ENCODE measurements around the gene LRRFIP2. TPM values are rescaled to one million over a fixed set of nuclear protein-coding genes. Genes with fewer than 3 reads are reported as not detected.
A peak's percentile ranks its signal among the peaks of the same experiment; 100 is the strongest.

LRRFIP2 gene
- total and polyA plus RNA-seq, 2 of the 4 experiments (the other 2 are of a cell fraction), result 20.6 to 31.0 TPM

DNA sequence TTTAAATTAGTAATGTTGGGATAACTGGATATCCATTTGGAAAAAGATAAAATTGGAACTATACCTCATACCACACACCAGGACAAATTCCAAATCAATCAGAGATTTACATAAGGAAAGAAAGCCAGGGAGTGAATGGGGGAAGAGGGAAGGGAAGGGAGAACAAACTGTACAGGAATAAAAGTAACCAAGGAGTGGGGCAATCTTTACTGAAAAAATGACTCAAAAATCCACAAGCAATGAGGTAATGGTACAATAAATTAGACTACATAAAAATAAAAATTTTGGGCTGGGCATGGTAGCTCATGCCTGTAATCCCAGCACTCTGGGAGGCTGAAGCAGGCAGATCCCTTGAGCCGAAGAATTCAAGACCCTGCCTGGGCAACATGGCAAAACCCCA is 98.4 kb downstream of the LRRFIP2 start:
- Histone ChIP-seq H3K56ac (ENCODE audit: extremely low read depth, insufficient read depth, low read length) (no peak overlapping the region), H3K9me1 (ENCODE audit: insufficient read depth, low read length) (peaks cover 4% of the 10 kb centered on the region; the same call in 1 of the 2 replicates), H3K9me3 (ENCODE audit: control insufficient read depth, insufficient read depth, low read length) (no peaks in the 10 kb centered on the region), H3K4ac (ENCODE audit: low read depth, low read length) (no peak overlapping the region), H3K36me3 (ENCODE audit: control insufficient read depth, insufficient read depth, low read length) (peaks cover 10% of the 10 kb centered on the region), H3K18ac (ENCODE audit: low read depth, low read length) (no peak overlapping the region), H4K91ac (ENCODE audit: insufficient read depth, low read depth, low read length) (no peak overlapping the region), H4K5ac (ENCODE audit: low read depth, low read length) (no peak overlapping the region), H3K23ac (ENCODE audit: low read depth, low read length) (no peak overlapping the region), H4K20me1 (ENCODE audit: insufficient read depth, low read length) (no peaks in the 10 kb centered on the region; the same call in 1 of the 2 replicates), H2BK20ac (ENCODE audit: low read depth, low read length) (no peak overlapping the region), H3K9ac (ENCODE audit: low read depth, low read length) (no peak overlapping the region), H3K27ac (ENCODE audit: insufficient read depth, low read length) (no peak overlapping the region), H3K4me2 (ENCODE audit: low read depth, low read length) (no peak overlapping the region), H2AK9ac (replicated peaks; ENCODE audit: low read depth, low read length, poor library complexity) (no peak overlapping the region), H3K27me3 (ENCODE audit: control insufficient read depth, insufficient read depth, low read length) (no peaks in the 10 kb centered on the region), H2BK15ac (ENCODE audit: low read depth, low read length) (no peak overlapping the region), H4K8ac (ENCODE audit: low read depth in 2 of 2, low read length in 2 of 2) (no peak overlapping the region), H2BK5ac (ENCODE audit: low read depth, low read length, poor library complexity, severe bottlenecking) (peak overlapping the region; percentile 59), H2AFZ (replicated peaks; ENCODE audit: low read length, poor library complexity) (no peak overlapping the region), H2BK120ac (ENCODE audit: low read depth, low read length) (no peak overlapping the region), H2AK5ac (ENCODE audit: low read depth, low read length) (no peak overlapping the region), H3K79me1 (ENCODE audit: low read depth in 1 of 2, low read length in 2 of 2) (peaks cover 10 to 14% of the 10 kb centered on the region in 2 experiments; a peak in 3 of 4 replicates), H3K14ac (replicated peaks; ENCODE audit: low read depth, low read length) (no peak overlapping the region), H3K4me1 (ENCODE audit: control insufficient read depth, insufficient read depth, low read length) (peaks cover 9% of the 10 kb centered on the region), H3K4me3 (ENCODE audit: insufficient read depth, low read depth, low read length) (no peak overlapping the region)
- in situ Hi-C loops (cut with MboI; ENCODE audit: low sequenced_read_pairs), result no loop called here
- ATAC-seq (ENCODE audit: low read depth), result no peak
- DNase-seq, result no peak
- no CpG with 5 or more reads among the region's 1 CpG for WGBS, 2 experiments (ENCODE audit: extremely low coverage in 2 of 2, insufficient read length in 1 of 2)
- BruUV-seq (replicated peaks), result no TSS peak
- TF ChIP-seq CEBPB (IDR thresholded peaks at IDR 0.05; ENCODE audit: low read depth, low read length) (no peak), CTCF (conservative IDR thresholded peaks at IDR 0.05; ENCODE audit: low read depth, low read length) (no peak), MAFK (IDR thresholded peaks at IDR 0.05; ENCODE audit: low read depth, low read length) (no peak), MXI1 (IDR thresholded peaks at IDR 0.05; ENCODE audit: borderline replicate concordance, low read depth, low read length) (no peak), RCOR1 (IDR thresholded peaks at IDR 0.05; ENCODE audit: insufficient replicate concordance, low read length) (no peak), USF2 (IDR thresholded peaks at IDR 0.05; ENCODE audit: low read depth, low read length) (no peak), CHD1 (IDR thresholded peaks at IDR 0.05; ENCODE audit: low read depth, low read length) (no peak), NFE2L2 (IDR thresholded peaks at IDR 0.05; ENCODE audit: low read depth, low read length) (no peak)
- TF ChIP-seq, protein P1, sequence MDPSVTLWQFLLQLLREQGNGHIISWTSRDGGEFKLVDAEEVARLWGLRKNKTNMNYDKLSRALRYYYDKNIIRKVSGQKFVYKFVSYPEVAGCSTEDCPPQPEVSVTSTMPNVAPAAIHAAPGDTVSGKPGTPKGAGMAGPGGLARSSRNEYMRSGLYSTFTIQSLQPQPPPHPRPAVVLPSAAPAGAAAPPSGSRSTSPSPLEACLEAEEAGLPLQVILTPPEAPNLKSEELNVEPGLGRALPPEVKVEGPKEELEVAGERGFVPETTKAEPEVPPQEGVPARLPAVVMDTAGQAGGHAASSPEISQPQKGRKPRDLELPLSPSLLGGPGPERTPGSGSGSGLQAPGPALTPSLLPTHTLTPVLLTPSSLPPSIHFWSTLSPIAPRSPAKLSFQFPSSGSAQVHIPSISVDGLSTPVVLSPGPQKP (IDR thresholded peaks at IDR 0.05; ENCODE audit: borderline replicate concordance, low read depth, low read length), result no peak
- dilution Hi-C loops (cut with HindIII; ENCODE audit: low sequenced_read_pairs, unreplicated experiment), result no loop called here
- intact Hi-C loops (cut with micrococcal nuclease), result loop anchor here (2.0 kb wide), 1 partner anchor 19 kb away; no protein-coding TSS in a partner anchor
- ChIA-PET POLR2A (ENCODE audit: unreplicated experiment) (no interaction called here), CTCF (no interaction called here)

All from IMR-90 (cell line).